ENCODE measurements around the gene STAT2.

DNA sequence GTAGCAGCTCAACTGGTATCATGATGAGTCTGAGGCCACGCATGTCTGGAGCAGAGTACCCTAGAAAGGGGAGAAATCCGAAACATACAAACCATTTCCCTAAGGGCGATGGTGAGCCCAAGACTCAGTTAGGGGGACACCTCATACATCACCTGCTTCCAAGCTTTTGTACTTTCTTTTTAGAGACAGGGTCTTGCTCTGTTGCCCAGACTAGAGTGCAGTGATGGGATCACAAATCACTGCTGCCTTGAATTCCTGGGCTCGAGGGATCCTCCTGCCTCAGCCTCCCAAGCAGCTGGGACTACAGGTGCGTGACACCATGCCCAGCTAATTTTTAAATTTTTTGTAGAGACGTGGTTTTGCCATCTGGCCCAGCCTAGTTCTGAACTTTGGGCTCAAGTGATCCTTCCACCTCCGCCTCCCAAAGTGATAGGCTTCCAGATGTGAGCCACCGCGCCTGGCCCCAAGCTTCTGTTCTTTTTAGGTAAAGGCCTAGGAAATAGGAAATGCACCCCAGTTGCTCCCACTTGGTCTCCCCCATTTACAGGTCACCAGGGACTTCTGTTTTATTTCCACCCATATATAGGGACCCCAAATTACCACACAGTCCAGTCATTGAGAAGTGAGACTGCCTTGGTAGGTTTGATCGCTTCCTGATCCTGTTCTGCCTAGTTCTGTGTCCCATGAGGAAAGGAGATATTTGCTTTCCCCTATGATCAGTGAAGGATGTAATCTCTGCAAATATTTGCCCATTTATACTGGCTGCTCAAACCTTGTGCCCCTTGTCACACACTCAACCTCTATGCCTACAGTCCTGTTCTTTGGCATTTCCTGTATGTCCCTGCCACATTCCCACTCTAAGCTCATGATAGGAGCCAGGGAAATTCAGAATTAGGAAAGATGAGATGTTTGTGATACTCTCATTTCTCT is 2.5 kb upstream of the STAT2 start, which contains the start of gene APOF:
- TF ChIP-seq CTCF (conservative IDR thresholded peaks at IDR 0.05; ENCODE audit: low read depth, low read length) (no peak), POLR2A (IDR thresholded peaks at IDR 0.05; ENCODE audit: low read depth, low read length) (no peak), RFX5 (IDR thresholded peaks at IDR 0.05; ENCODE audit: low read depth, low read length) (no peak), MAFK (IDR thresholded peaks at IDR 0.05; ENCODE audit: low read depth, low read length) (no peak), FOS (IDR thresholded peaks at IDR 0.05; ENCODE audit: low read depth, low read length) (no peak), CEBPB (IDR thresholded peaks at IDR 0.05; ENCODE audit: low read depth, low read length) (no peak), BHLHE40 (IDR thresholded peaks at IDR 0.05; ENCODE audit: low read depth, low read length) (no peak), MAZ (IDR thresholded peaks at IDR 0.05; ENCODE audit: borderline replicate concordance, low read depth, low read length) (no peak), MXI1 (IDR thresholded peaks at IDR 0.05; ENCODE audit: borderline replicate concordance, low read depth, low read length) (no peak), RAD21 (IDR thresholded peaks at IDR 0.05; ENCODE audit: low read length) (no peak)
- TF ChIP-seq, protein P1, sequence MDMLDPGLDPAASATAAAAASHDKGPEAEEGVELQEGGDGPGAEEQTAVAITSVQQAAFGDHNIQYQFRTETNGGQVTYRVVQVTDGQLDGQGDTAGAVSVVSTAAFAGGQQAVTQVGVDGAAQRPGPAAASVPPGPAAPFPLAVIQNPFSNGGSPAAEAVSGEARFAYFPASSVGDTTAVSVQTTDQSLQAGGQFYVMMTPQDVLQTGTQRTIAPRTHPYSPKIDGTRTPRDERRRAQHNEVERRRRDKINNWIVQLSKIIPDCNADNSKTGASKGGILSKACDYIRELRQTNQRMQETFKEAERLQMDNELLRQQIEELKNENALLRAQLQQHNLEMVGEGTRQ (IDR thresholded peaks at IDR 0.05; ENCODE audit: low read depth, low read length), result no peak

Data from IMR-90 (cell line).